GM12878 (cell line): ENCODE measurements around the gene TRPM1. TPM values are rescaled to one million over a fixed set of nuclear protein-coding genes. Genes with fewer than 3 reads are reported as not detected.
A peak's percentile ranks its signal among the peaks of the same experiment; 100 is the strongest.

Source experiments
- ATF7 ChIP-seq: fragments of 450-650 bp; IDR thresholded peaks from 2 replicates; pipeline ENCODE4 v1.6.1; 2016; ENCODE audit warnings: low read depth, mild to moderate bottlenecking
- BCL11A ChIP-seq: IDR thresholded peaks from 2 replicates; pipeline ENCODE4 v1.6.1; 2011; ENCODE audit warnings: low read depth, low read length
- BCLAF1 ChIP-seq: fragments of 450-650 bp; IDR thresholded peaks from 2 replicates; pipeline ENCODE4 v1.6.1; 2017; ENCODE audit warnings: antibody characterized with exemption, mild to moderate bottlenecking, moderate library complexity
- CEBPB ChIP-seq, 2 experiments: fragments of 150-350 bp in 1 of 2; IDR thresholded peaks; 2 replicates each; pipeline ENCODE4 v1.6.1; 2012 to 2014; ENCODE audit warnings: low read depth in 2 of 2, low read length in 2 of 2, borderline replicate concordance in 1 of 2, inconsistent platforms in 1 of 2
- CHD2 ChIP-seq: IDR thresholded peaks from 2 replicates; pipeline ENCODE4 v1.6.1; 2011; ENCODE audit warnings: low read depth, low read length, improper control_type of control experiment, borderline replicate concordance
- CTCF ChIP-seq, 3 experiments: IDR thresholded peaks in 2 of 3; conservative IDR thresholded peaks in 1 of 3; 2 replicates each; pipeline ENCODE4 v1.5.1; 2011; ENCODE audit warnings: low read depth in 3 of 3, low read length in 3 of 3, mild to moderate bottlenecking in 3 of 3, control low read depth in 2 of 3, moderate library complexity in 2 of 3, inconsistent platforms in 1 of 3, mixed read lengths in 1 of 3; ENCODE audit not compliant: control insufficient read depth in 2 of 3, insufficient read depth in 1 of 3; ENCODE audit errors: extremely low read depth in 1 of 3
- DPF2 ChIP-seq: fragments of 450-650 bp; IDR thresholded peaks from 2 replicates; pipeline ENCODE4 v1.6.1; 2017; ENCODE audit warnings: mild to moderate bottlenecking
- FOXM1 ChIP-seq: IDR thresholded peaks from 2 replicates; pipeline ENCODE4 v1.6.1; 2012; ENCODE audit warnings: low read depth, mild to moderate bottlenecking, inconsistent platforms, low read length, moderate library complexity
- GATAD2B ChIP-seq: fragments of 450-650 bp; conservative IDR thresholded peaks from 2 replicates; pipeline ENCODE4 v1.6.1; 2017; ENCODE audit warnings: low read depth, mild to moderate bottlenecking, moderate library complexity
- KAT2A ChIP-seq: conservative IDR thresholded peaks from 2 replicates; pipeline ENCODE4 v1.6.1; 2011; ENCODE audit warnings: low read depth, low read length; ENCODE audit not compliant: control insufficient read depth
- MEF2A ChIP-seq: IDR thresholded peaks from 2 replicates; pipeline ENCODE4 v1.6.1; 2011; ENCODE audit warnings: low read depth, mild to moderate bottlenecking, low read length, moderate library complexity; ENCODE audit not compliant: insufficient read depth
- MEF2B ChIP-seq: fragments of 450-650 bp; IDR thresholded peaks from 2 replicates; pipeline ENCODE4 v1.6.1; 2018; ENCODE audit warnings: mild to moderate bottlenecking, moderate library complexity; ENCODE audit not compliant: partially characterized antibody, poor library complexity, severe bottlenecking
- MTA2 ChIP-seq: fragments of 450-650 bp; IDR thresholded peaks from 2 replicates; pipeline ENCODE4 v1.6.1; 2016; ENCODE audit warnings: low read depth, mild to moderate bottlenecking, moderate library complexity
- MYB ChIP-seq: fragments of 150-350 bp; IDR thresholded peaks from 2 replicates; pipeline ENCODE4 v1.6.1; 2014; ENCODE audit warnings: mild to moderate bottlenecking, low read depth, low read length, borderline replicate concordance
- NFYB ChIP-seq: IDR thresholded peaks from 2 replicates; pipeline ENCODE4 v1.6.1; 2011; ENCODE audit warnings: low read depth, mild to moderate bottlenecking, low read length, improper control_type of control experiment, moderate library complexity; ENCODE audit not compliant: insufficient read depth
- PBX3 ChIP-seq: IDR thresholded peaks from 2 replicates; pipeline ENCODE4 v1.6.1; 2011; ENCODE audit warnings: mild to moderate bottlenecking, low read depth, low read length, moderate library complexity; ENCODE audit not compliant: insufficient replicate concordance
- POLR2AphosphoS2 ChIP-seq: IDR thresholded peaks from 2 replicates; pipeline ENCODE4 v1.6.1; 2011; ENCODE audit warnings: low read depth, mild to moderate bottlenecking, low read length, improper control_type of control experiment, moderate library complexity
- PRDM15 ChIP-seq: fragments of 450-650 bp; formaldehyde crosslinking; IDR thresholded peaks from 2 replicates; pipeline ENCODE4 v1.4.0; 2020; ENCODE audit warnings: mild to moderate bottlenecking, moderate library complexity
- RUNX3 ChIP-seq: IDR thresholded peaks from 2 replicates; pipeline ENCODE4 v1.6.1; 2012; ENCODE audit warnings: low read length, inconsistent platforms
- TBL1XR1 ChIP-seq: IDR thresholded peaks from 2 replicates; pipeline ENCODE4 v1.6.1; 2012; ENCODE audit warnings: low read depth, low read length, improper control_type of control experiment
- ZBED1 ChIP-seq: IDR thresholded peaks from 2 replicates; pipeline ENCODE4 v1.6.1; 2016; ENCODE audit warnings: borderline replicate concordance
- polyA plus RNA-seq, 11 experiments: library from polyadenylated mRNA; depleted of rRNA in 4 of 11; unstranded in 6 of 11; stranded (reverse) in 5 of 11; fragments of >200 nt; fragmentation: Nextera tagmentation in 4 of 11; fragmentation: Illumina TruSeq in 1 of 11; extraction: Ambion mirVana in 4 of 11; extraction: Trizol in 1 of 11; gene quantifications; 1 replicate in 1 of 11; 2 replicates in 10 of 11; pipeline versions ENCODE4 v1.2.1 to v1.2.3, GENCODE V29; 2011 to 2016; ENCODE audit warnings: inconsistent platforms in 2 of 11, missing spikeins in 2 of 11, low read depth in 1 of 11
- total RNA-seq, 4 experiments: library from RNA; depleted of rRNA in 3 of 4; stranded (reverse); fragments of >200 nt in 3 of 4; fragmentation: Illumina TruSeq in 1 of 4; extraction: Trizol in 1 of 4; gene quantifications; 2 replicates each; pipeline versions ENCODE4 v1.2.1 to v1.2.3, GENCODE V29; 2013 to 2021

The TRPM1 gene
- total and polyA plus RNA-seq, 10 of the 15 experiments (the other 5 are each of a cell fraction or from before 2014, with no cell fraction given): 0.01 to 0.10 (median 0.05) TPM; not detected in 4

GRCh38 chr15:31004220-31004733, 97.2 kb downstream of the TRPM1 start (continued):
- no peak for TF ChIP-seq CTCF (IDR thresholded peaks at IDR 0.05 in 2 of 3, conservative IDR thresholded peaks at IDR 0.05 in 1 of 3; ENCODE audit: control insufficient read depth in 2 of 3, extremely low read depth in 1 of 3, insufficient read depth in 1 of 3, low read depth in 3 of 3, low read length in 3 of 3)
- no peak for TF ChIP-seq BCLAF1
- peak; percentile 95 for TF ChIP-seq MEF2B
- no peak for TF ChIP-seq GATAD2B
- TF ChIP-seq PBX3: peak; percentile 67
- no peak for TF ChIP-seq KAT2A
- peak in 1 of 2 experiments; percentile 95; a peak in 2 of 4 replicates for TF ChIP-seq CEBPB (IDR thresholded peaks at IDR 0.05; ENCODE audit: borderline replicate concordance in 1 of 2, low read depth in 2 of 2, low read length in 2 of 2)
- TF ChIP-seq POLR2AphosphoS2: no peak
- TF ChIP-seq BCL11A: peak; percentile 37; the same call in 1 of the 2 replicates
- peak; percentile 99 for TF ChIP-seq TBL1XR1
- TF ChIP-seq RUNX3: peak; percentile 99
- TF ChIP-seq MEF2A: peak; percentile 99
- TF ChIP-seq DPF2: no peak
- peak; percentile 73 for TF ChIP-seq ATF7
- no peak for TF ChIP-seq NFYB
- TF ChIP-seq ZBED1: peak; percentile 93; the same call in 1 of the 2 replicates
- TF ChIP-seq PRDM15 (CRISPR knock-in tag): no peak
- TF ChIP-seq CHD2: peak; percentile 68; the same call in 1 of the 2 replicates
- peak; percentile 79 for TF ChIP-seq MTA2
- 0 out of 2 replicates have a peak, but pooled peaks have one; percentile 28 for TF ChIP-seq MYB
- TF ChIP-seq FOXM1: peak; percentile 96
